Smooth muscle cell (in vitro differentiated cells): ENCODE measurements around the gene MSANTD7. TPM values are rescaled to one million over a fixed set of nuclear protein-coding genes. Genes with fewer than 3 reads are reported as not detected.
A peak's percentile ranks its signal among the peaks of the same experiment; 100 is the strongest.

Experiments used
- DNase-seq: peaks from one replicate; lab custom pipeline; 2025; ENCODE audit not compliant: unreplicated experiment; lab: John Stamatoyannopoulos, UW
- H2AFZ ChIP-seq: fragments of 200-600 bp; sonication (generic); 2 replicates; pipeline ENCODE4 v1.6.0; 2016; ENCODE audit warnings: antibody characterized with exemption, low read depth, mild to moderate bottlenecking
- H3F3A ChIP-seq: fragments of 200-600 bp; sonication (generic); 2 replicates; pipeline ENCODE4 v1.6.0; 2017; ENCODE audit warnings: antibody characterized with exemption, low read depth
- H3K27ac ChIP-seq: fragments of 200-600 bp; sonication (generic); 2 replicates; pipeline ENCODE4 v1.5.1; 2016; ENCODE audit warnings: low read depth, mild to moderate bottlenecking
- H3K27me3 ChIP-seq: fragments of 200-600 bp; sonication (generic); 2 replicates; pipeline ENCODE4 v1.6.1; 2016; ENCODE audit warnings: low read depth, mild to moderate bottlenecking
- H3K36me3 ChIP-seq: fragments of 200-600 bp; sonication (generic); 2 replicates; pipeline ENCODE4 v1.5.1; 2016; ENCODE audit warnings: low read depth
- H3K4me1 ChIP-seq: fragments of 200-600 bp; sonication (generic); 2 replicates; pipeline ENCODE4 v1.5.1; 2016; ENCODE audit warnings: low read depth
- H3K4me2 ChIP-seq: fragments of 200-600 bp; sonication (generic); 2 replicates; pipeline ENCODE4 v1.6.0; 2016; ENCODE audit warnings: mild to moderate bottlenecking
- H3K4me3 ChIP-seq: fragments of 200-600 bp; sonication (generic); 2 replicates; pipeline ENCODE4 v1.5.1; 2016; ENCODE audit warnings: mild to moderate bottlenecking
- H3K79me2 ChIP-seq: fragments of 200-600 bp; sonication (generic); 2 replicates; pipeline ENCODE4 v1.6.0; 2016; ENCODE audit warnings: low read depth, mild to moderate bottlenecking
- H3K9ac ChIP-seq: fragments of 200-600 bp; sonication (generic); 2 replicates; pipeline ENCODE4 v1.6.0; 2016; ENCODE audit warnings: low read depth
- H3K9me3 ChIP-seq: fragments of 200-600 bp; sonication (generic); replicated peaks from 2 replicates; pipeline ENCODE4 v1.5.1; 2016; ENCODE audit warnings: low read depth
- H4K20me1 ChIP-seq: fragments of 200-600 bp; sonication (generic); 2 replicates; pipeline ENCODE4 v1.6.0; 2016; ENCODE audit warnings: low read depth
- WGBS: methylation state at CpG from one replicate; pipeline ENCODE4 v1.1.7; 2016; ENCODE audit warnings: low lambda C conversion rate; 5-methylcytosine and 5-hydroxymethylcytosine counted together
- polyA plus RNA-seq: library from polyadenylated mRNA; unstranded; fragments of >200 nt; fragmentation: Nextera tagmentation; extraction: Ambion mirVana; gene quantifications from 2 replicates; pipeline ENCODE4 v1.2.1, GENCODE V29; 2016
- total RNA-seq: library from RNA; depleted of rRNA; stranded (reverse); fragments of >200 nt; gene quantifications from 2 replicates; pipeline ENCODE4 v1.2.3, GENCODE V29; 2014
- TF ChIP-seq, protein P1 (sequence below): fragments of 200-600 bp; sonication (generic); IDR thresholded peaks from 2 replicates; pipeline ENCODE4 v1.5.1; 2017; ENCODE audit warnings: borderline replicate concordance, mild to moderate bottlenecking, antibody characterized with exemption; ENCODE audit not compliant: insufficient read depth, poor library complexity, severe bottlenecking

Gene MSANTD7
- total and polyA plus RNA-seq, 2 experiments from 2014 or later = 6.2 to 14.0 TPM

DNA sequence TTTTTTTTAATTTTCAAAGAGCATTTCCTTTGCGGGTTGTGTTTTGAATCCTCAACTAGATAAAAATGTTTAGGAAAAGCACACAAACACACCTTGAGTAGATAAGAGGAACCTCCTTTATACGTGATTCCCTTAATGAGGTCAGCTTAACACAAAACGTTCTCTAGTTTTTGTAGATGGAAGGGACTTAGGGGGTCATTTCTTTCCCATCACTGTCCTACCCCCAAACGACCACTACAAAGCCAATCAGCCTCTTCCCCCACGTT lies 41.8 kb downstream of the MSANTD7 start:
- Histone ChIP-seq H4K20me1 (peaks cover 9% of the 10 kb centered on the region), H3K4me3 (peak overlapping the region; percentile 70), H3K79me2 (peaks cover 58% of the 10 kb centered on the region), H2AFZ (peak overlapping the region; percentile 88), H3F3A (no peaks in the 10 kb centered on the region), H3K27me3 (no peaks in the 10 kb centered on the region), H3K4me2 (peak overlapping the region; percentile 99), H3K27ac (no peak overlapping the region), H3K9me3 (no peaks in the 10 kb centered on the region), H3K9ac (peak overlapping the region; percentile 90), H3K4me1 (peaks cover 28% of the 10 kb centered on the region), H3K36me3 (no peaks in the 10 kb centered on the region)
- 6% methylated on average over 5 of the region's 5 CpGs for WGBS
- TF ChIP-seq, protein P1, sequence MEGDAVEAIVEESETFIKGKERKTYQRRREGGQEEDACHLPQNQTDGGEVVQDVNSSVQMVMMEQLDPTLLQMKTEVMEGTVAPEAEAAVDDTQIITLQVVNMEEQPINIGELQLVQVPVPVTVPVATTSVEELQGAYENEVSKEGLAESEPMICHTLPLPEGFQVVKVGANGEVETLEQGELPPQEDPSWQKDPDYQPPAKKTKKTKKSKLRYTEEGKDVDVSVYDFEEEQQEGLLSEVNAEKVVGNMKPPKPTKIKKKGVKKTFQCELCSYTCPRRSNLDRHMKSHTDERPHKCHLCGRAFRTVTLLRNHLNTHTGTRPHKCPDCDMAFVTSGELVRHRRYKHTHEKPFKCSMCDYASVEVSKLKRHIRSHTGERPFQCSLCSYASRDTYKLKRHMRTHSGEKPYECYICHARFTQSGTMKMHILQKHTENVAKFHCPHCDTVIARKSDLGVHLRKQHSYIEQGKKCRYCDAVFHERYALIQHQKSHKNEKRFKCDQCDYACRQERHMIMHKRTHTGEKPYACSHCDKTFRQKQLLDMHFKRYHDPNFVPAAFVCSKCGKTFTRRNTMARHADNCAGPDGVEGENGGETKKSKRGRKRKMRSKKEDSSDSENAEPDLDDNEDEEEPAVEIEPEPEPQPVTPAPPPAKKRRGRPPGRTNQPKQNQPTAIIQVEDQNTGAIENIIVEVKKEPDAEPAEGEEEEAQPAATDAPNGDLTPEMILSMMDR = no peak
- DNase-seq = no peak

DNA sequence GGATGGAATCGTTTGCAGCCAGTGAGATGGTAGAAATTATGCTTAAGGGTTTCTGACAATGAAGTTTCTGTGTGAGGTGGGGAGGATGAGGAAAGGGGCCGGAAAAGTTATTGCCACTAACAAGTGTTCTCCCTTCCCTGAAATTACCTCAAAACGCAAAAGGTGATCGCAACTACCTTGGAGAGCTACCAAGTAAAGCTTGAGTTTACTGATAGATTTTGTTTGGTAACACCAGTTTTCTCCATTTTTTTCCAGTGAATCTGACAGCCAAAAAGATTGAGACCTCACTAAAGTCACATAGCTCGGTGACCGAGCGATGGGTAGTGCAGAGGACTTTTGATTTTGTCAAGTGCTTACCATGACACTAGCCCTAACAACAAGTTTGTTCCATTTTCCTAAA lies 42.1 kb downstream of the MSANTD7 start:
- Histone ChIP-seq H3K4me3 (peak overlapping the region; percentile 70), H3K4me1 (peaks cover 28% of the 10 kb centered on the region), H3K27me3 (no peaks in the 10 kb centered on the region), H4K20me1 (peaks cover 9% of the 10 kb centered on the region), H3F3A (no peaks in the 10 kb centered on the region), H3K9ac (peak overlapping the region; percentile 90), H3K9me3 (no peaks in the 10 kb centered on the region), H3K4me2 (peak overlapping the region; percentile 99), H2AFZ (peak overlapping the region; percentile 88), H3K36me3 (no peaks in the 10 kb centered on the region), H3K27ac (no peak overlapping the region), H3K79me2 (peaks cover 59% of the 10 kb centered on the region)
- TF ChIP-seq, protein P1 = no peak
- WGBS = 50% methylated on average over 7 of the region's 7 CpGs
- DNase-seq = no peak

DNA sequence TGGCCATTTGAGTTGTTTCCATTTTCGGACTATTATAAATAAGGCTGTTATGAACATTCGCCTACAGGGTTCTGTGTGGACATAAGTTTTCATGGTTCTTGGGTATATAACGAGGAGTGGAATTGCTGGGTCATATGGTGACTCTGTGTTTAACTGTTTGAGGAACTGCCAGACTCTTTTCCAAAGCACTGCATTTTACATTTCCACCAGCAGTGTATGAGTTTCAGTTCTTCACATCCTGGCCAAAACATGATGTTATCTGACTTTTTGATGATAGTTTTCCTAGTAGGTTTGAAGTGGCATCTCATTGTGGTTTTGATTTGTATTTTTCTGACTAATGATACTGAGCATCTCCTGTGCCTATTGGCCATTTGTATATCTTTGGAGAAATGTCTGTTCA lies 46.0 kb downstream of the MSANTD7 start:
- Histone ChIP-seq H3K36me3 (no peaks in the 10 kb centered on the region), H3K79me2 (peaks cover 85% of the 10 kb centered on the region), H3K27me3 (no peaks in the 10 kb centered on the region), H3F3A (no peaks in the 10 kb centered on the region), H3K4me3 (no peak overlapping the region), H4K20me1 (peaks cover 19% of the 10 kb centered on the region), H3K9ac (no peak overlapping the region), H3K9me3 (no peaks in the 10 kb centered on the region), H3K4me1 (peaks cover 25% of the 10 kb centered on the region), H2AFZ (no peak overlapping the region), H3K4me2 (no peak overlapping the region), H3K27ac (no peak overlapping the region)
- no peak for DNase-seq
- TF ChIP-seq, protein P1 = no peak
- WGBS = 93% methylated on average over 3 of the region's 3 CpGs

Other genes with a start within 250 kb of the MSANTD7 start
- gene FAM107B, start 63.4 kb upstream of the MSANTD7 start, total RNA-seq = 9.0 and 20.7 TPM in 2 replicates
- gene FAM107B, start 63.4 kb upstream of the MSANTD7 start, polyA plus RNA-seq = 8.7 and 13.9 TPM in 2 replicates
- 0.58 and 4.1 TPM in 2 replicates for gene CDNF, start 269 bp upstream of the MSANTD7 start, total RNA-seq
- gene CDNF, start 269 bp upstream of the MSANTD7 start, polyA plus RNA-seq = 0.63 and 1.5 TPM in 2 replicates
- 15.6 and 18.6 TPM in 2 replicates for gene HSPA14, start within 50 bp of the MSANTD7 start, total RNA-seq
- 9.9 and 10.9 TPM in 2 replicates for gene HSPA14, start within 50 bp of the MSANTD7 start, polyA plus RNA-seq
- 11.0 and 14.3 TPM in 2 replicates for gene SUV39H2, start 40.6 kb downstream of the MSANTD7 start, total RNA-seq
- 5.1 and 7.2 TPM in 2 replicates for gene SUV39H2, start 40.6 kb downstream of the MSANTD7 start, polyA plus RNA-seq
- 7.0 and 7.6 TPM in 2 replicates for gene DCLRE1C, start 115.8 kb downstream of the MSANTD7 start, total RNA-seq
- gene DCLRE1C, start 115.8 kb downstream of the MSANTD7 start, polyA plus RNA-seq = 6.9 and 7.0 TPM in 2 replicates
- gene MEIG1, start 121.1 kb downstream of the MSANTD7 start, total RNA-seq = not detected in 2 replicates
- 1.8 TPM in 1 of 2 replicates, not detected in the other for gene MEIG1, start 121.1 kb downstream of the MSANTD7 start, polyA plus RNA-seq
- gene OLAH, start 205.6 kb downstream of the MSANTD7 start, total RNA-seq = not detected in 2 replicates
- not detected in 2 replicates for gene OLAH, start 205.6 kb downstream of the MSANTD7 start, polyA plus RNA-seq